Activated CD8-positive, alpha-beta T cell treated with anti-CD3 and anti-CD28 coated beads, Interleukin-2, amount 10 ng/mL, durations not matched to agents 7 days and 5 days (primary cell): Measurements from ENCODE around the gene SCO2. TPM values are rescaled to one million over a fixed set of nuclear protein-coding genes. Genes with fewer than 3 reads are reported as not detected.

Source experiments
- ATAC-seq: fragments of 150-1000 bp; cut with Tn5 transposase; one replicate; pipeline ENCODE4 v1.10.0; 2021; ENCODE audit warnings: moderate library complexity
- CTCF ChIA-PET: fragments of 350-600 bp; sonication (Branson Sonifier 250); formaldehyde crosslinking; loops from one replicate; lab custom pipeline; 2021; ENCODE audit warnings: antibody characterized with exemption; lab: Charles Lee
- POLR2A ChIA-PET: fragments of 350-600 bp; sonication (Branson Sonifier 250); formaldehyde crosslinking; loops from one replicate; lab custom pipeline; 2021; ENCODE audit warnings: antibody characterized with exemption; lab: Charles Lee
- DNase-seq: peaks from one replicate; pipeline ENCODE4 v3.0.0-alpha.2; 2020
- H3K27ac Mint-ChIP-seq: one replicate; pipeline ENCODE4 v1.8.0; 2021; ENCODE audit warnings: mild to moderate bottlenecking, mixed read lengths
- H3K27me3 Mint-ChIP-seq: one replicate; pipeline ENCODE4 v1.8.0; 2021; ENCODE audit warnings: low read depth, mixed read lengths
- H3K36me3 Mint-ChIP-seq: one replicate; pipeline ENCODE4 v1.8.0; 2021; ENCODE audit warnings: low read depth, mixed read lengths
- H3K4me1 Mint-ChIP-seq: one replicate; pipeline ENCODE4 v1.8.0; 2021; ENCODE audit warnings: low read depth, mixed read lengths
- H3K4me3 Mint-ChIP-seq: one replicate; pipeline ENCODE4 v1.8.0; 2021; ENCODE audit warnings: mild to moderate bottlenecking, mixed read lengths
- H3K9me3 Mint-ChIP-seq: one replicate; pipeline ENCODE4 v1.8.0; 2022; ENCODE audit warnings: mixed read lengths; ENCODE audit not compliant: insufficient read depth
- total RNA-seq, 2 experiments: library from RNA; stranded (reverse); gene quantifications; one replicate each; pipeline ENCODE4 v1.2.3, GENCODE V29; 2021

The SCO2 gene
- total RNA-seq, 2 experiments from 2014 or later = 11.7 to 13.9 TPM

DNA sequence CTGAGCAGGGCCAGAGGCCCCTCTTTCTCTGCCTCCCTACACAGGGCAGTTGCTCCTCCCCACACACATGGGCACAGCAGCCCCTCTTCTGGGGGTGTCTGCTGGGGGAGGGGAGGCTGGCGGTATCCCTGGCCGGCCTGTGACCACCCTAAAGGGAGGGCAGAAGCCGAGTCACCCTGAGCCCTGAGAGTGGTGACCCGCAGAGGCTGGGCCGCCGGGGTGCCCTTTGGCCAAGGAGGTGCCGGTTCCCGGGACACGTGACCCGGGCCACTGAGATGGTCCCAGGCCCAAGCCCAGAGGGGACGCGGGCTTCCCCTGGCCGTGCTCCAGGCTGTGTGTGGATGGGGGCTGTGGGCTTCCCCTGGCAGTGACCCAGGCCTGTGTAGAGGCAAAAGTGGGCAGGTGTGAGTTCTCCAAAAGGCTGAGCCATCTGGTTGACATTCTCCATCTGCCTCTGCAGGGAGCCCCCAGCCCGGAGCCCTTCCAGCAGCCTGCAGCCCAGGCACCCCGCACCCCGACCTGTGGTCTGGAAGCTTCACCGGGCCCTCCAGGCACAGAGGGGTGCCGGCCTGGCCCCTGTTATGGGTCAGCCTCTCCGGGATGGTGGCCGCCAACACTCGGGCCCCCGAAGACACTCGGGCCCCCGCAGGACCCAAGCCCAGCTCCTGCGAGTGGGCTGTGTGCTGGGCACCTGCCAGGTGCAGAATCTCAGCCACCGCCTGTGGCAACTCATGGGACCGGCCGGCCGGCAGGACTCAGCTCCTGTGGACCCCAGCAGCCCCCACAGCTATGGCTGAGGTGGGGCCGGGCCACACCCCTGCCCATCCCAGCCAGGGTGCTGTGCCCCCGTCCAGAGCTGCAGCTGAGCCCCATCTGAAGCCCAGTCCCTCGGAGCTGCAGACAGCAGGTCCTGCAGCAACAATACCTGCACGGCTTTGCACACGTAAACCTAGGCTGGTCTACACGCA is 43.0 kb downstream of the SCO2 start:
- H3K27ac Mint-ChIP-seq = peak overlapping the region; percentile 63

DNA sequence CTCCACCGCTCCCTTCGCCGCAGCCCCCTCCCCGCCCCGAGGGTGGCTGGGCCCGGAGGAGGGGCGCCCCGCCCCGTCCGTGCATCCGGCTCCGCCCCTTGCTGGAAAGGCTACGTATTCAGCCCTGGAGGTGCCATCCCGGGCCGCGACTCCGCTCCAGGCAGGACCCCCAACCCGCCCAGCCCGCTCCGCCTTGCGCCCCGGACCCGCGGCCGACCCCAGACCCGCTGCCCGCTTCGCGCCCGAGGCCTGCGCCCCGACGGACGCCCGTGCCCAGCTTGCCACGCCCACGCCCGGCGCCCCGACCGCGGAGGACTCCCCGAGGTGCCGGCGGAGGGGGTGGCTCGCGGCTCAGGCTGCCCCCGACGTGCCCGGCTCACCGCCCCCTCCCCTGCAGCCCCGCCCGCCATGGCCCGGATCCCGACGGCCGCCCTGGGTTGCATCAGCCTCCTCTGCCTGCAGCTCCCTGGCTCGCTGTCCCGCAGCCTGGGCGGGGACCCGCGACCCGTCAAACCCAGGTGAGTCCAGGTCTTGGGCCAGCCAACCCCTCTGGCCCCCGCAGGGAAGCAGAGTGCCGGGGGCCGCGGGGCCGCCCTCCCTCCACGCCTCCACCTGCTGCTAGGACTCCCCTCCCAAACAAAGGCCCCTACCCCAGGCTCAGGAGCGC is 43.8 kb downstream of the SCO2 start, which contains the start of gene ADM2:
Gene ADM2 (plus strand): TSS at position 104 of the 667 bp plus-strand sequence. CDS start 305 bp downstream, at position 409.
- no peaks in the 10 kb centered on the region for H3K36me3 Mint-ChIP-seq
- no peaks in the 10 kb centered on the region for H3K9me3 Mint-ChIP-seq
- ATAC-seq (peak; percentile 83), DNase-seq (peak; percentile 71)
- peaks cover 21% of the 10 kb centered on the region for H3K27me3 Mint-ChIP-seq
- POLR2A ChIA-PET = no interaction called here
- CTCF ChIA-PET = interaction anchor here (2.2 to 2.5 kb wide), 2 partner anchors 8 to 16 kb away, joined by 9 to 16 read pairs; no protein-coding TSS in a partner anchor
- peak within 1 kb of the TSS; percentile 73 for H3K4me3 Mint-ChIP-seq
- peak within 1 kb of the TSS; percentile 63 for H3K27ac Mint-ChIP-seq
- peaks cover 12% of the 10 kb centered on the region for H3K4me1 Mint-ChIP-seq

More for the DNA sequence above, 43.0 kb downstream of the SCO2 start:
- ATAC-seq (no peak), DNase-seq (no peak)
- Mint-ChIP-seq H3K36me3 (no peaks in the 10 kb centered on the region), H3K4me1 (peaks cover 5% of the 10 kb centered on the region), H3K4me3 (peak overlapping the region; percentile 73), H3K9me3 (no peaks in the 10 kb centered on the region), H3K27me3 (peaks cover 21% of the 10 kb centered on the region)
- ChIA-PET CTCF (interaction anchor here (2.2 kb wide), 1 partner anchor 9 kb away, joined by 9 read pairs; no protein-coding TSS in a partner anchor), POLR2A (interaction anchor here (1.3 kb wide), 1 partner anchor 12 kb away, joined by 4 read pairs; no protein-coding TSS in a partner anchor)

DNA sequence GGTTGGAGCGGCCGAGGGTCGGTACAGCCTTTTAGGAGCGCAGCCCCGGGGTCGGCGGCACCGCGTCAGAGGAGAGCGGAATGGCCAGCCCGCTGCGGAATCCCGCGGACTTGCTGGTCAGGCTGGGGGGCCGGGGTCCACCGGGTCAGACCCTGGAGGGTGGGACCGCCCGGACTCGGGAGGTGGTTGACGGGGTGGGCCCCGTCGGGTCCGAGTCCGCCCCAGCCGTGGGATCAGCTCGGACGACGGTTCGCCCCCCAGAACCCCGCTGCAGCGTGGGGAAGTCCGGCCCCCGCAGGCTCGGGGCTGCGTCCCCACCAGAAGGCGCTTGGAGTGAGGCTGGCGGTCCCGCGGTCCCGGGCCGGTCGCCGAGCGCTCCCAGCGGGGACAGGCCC is 44.4 kb downstream of the SCO2 start:
- no peaks in the 10 kb centered on the region for H3K36me3 Mint-ChIP-seq
- POLR2A ChIA-PET = no interaction called here
- no peak for DNase-seq
- peak overlapping the region; percentile 53 for H3K4me3 Mint-ChIP-seq
- H3K27ac Mint-ChIP-seq = no peak overlapping the region
- no peak for ATAC-seq
- peaks cover 21% of the 10 kb centered on the region for H3K27me3 Mint-ChIP-seq
- CTCF ChIA-PET = interaction anchor here (2.2 to 2.5 kb wide), 2 partner anchors 7 to 16 kb away, joined by 9 to 16 read pairs; no protein-coding TSS in a partner anchor
- no peaks in the 10 kb centered on the region for H3K9me3 Mint-ChIP-seq
- H3K4me1 Mint-ChIP-seq = peaks cover 12% of the 10 kb centered on the region

DNA sequence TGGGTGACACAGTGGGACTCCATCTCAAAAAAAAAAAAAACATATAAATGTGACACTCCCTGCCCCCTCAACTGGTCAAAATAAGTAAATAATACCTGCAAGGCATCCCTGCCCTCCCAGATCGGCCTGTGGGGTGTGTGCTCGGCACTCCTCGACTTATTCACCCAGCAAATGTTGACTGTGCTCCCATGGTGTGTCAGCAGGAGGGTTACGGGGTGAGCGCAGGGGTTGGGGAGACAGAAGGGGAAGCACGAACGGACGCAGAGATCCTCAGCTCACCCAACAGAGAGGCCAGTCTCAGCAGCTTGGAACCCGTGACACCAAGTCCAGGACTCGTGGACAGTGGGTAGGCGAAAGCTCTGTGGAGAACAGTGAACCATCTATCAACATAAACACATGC is 45.7 kb downstream of the SCO2 start:
- Mint-ChIP-seq H3K36me3 (no peaks in the 10 kb centered on the region), H3K4me1 (peaks cover 21% of the 10 kb centered on the region), H3K27ac (no peak overlapping the region), H3K9me3 (no peaks in the 10 kb centered on the region), H3K27me3 (peaks cover 21% of the 10 kb centered on the region), H3K4me3 (peak overlapping the region; percentile 62)
- CTCF ChIA-PET = interaction anchor here (2.5 kb wide), 1 partner anchor 17 kb away, joined by 16 read pairs; no protein-coding TSS in a partner anchor
- ATAC-seq (no peak), DNase-seq (no peak)
- POLR2A ChIA-PET = interaction anchor here (1.0 to 1.2 kb wide), 3 partner anchors 10 to 50 kb away, joined by 3 to 4 read pairs (median 4); partner anchors contain the start of genes SCO2 and TYMP

DNA sequence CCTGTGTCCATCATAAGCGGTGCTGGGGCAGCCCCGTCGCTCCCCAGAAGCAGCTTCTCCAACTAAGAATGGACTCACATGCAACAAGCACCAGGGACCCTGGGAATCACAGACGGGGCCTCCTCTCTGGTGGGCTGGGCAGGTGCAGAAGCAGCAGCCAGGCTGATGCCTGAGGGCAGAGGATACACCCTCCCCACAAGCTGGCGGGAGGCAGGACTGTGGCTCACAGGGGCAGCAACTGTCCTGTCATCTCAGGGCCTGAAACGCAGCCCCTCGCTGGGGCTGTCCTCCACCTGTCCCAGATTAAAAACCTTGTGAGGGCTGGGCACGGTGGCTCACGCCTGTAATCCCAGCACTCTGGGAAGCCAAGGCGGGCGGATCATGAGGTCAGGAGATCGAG is 47.5 kb downstream of the SCO2 start:
- ChIA-PET POLR2A (no interaction called here), CTCF (no interaction called here)
- H3K36me3 Mint-ChIP-seq = peaks cover 10% of the 10 kb centered on the region
- H3K27me3 Mint-ChIP-seq = peaks cover 21% of the 10 kb centered on the region
- no peak overlapping the region for H3K27ac Mint-ChIP-seq
- H3K4me3 Mint-ChIP-seq = no peak overlapping the region
- peaks cover 32% of the 10 kb centered on the region for H3K4me1 Mint-ChIP-seq
- no peak for ATAC-seq
- DNase-seq = no peak
- H3K9me3 Mint-ChIP-seq = no peaks in the 10 kb centered on the region

DNA sequence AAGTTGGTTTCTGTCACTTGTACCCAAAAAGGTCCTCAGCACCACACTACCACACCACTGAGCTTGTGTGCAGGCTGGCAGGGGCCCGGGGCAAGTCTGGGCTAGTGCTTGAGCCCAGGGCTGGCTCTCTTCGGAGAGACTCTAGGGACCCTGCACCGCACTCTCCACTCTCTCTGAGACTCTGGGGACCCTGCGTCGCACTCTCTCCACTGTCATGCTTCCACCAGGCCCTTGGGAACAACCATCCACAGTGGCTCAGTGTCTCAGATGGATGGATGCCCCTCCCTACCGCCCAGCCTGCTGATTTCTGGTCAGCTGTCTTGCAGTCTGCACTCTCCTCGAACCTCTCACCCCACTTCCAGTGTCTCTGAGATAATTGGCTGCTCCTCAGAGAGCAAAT is 48.5 kb downstream of the SCO2 start:
- Mint-ChIP-seq H3K4me1 (peaks cover 43% of the 10 kb centered on the region), H3K9me3 (no peaks in the 10 kb centered on the region), H3K27me3 (peaks cover 21% of the 10 kb centered on the region), H3K27ac (no peak overlapping the region), H3K36me3 (peaks cover 18% of the 10 kb centered on the region), H3K4me3 (no peak overlapping the region)
- CTCF ChIA-PET = interaction anchor here (1.2 to 5.6 kb wide), 2 partner anchors 21 to 49 kb away, joined by 4 to 23 read pairs; partner anchors contain the start of gene SCO2
- POLR2A ChIA-PET = interaction anchor here (0.6 kb wide), 1 partner anchor 162 kb away, joined by 3 read pairs; no protein-coding TSS in a partner anchor
- ATAC-seq (no peak), DNase-seq (no peak)

DNA sequence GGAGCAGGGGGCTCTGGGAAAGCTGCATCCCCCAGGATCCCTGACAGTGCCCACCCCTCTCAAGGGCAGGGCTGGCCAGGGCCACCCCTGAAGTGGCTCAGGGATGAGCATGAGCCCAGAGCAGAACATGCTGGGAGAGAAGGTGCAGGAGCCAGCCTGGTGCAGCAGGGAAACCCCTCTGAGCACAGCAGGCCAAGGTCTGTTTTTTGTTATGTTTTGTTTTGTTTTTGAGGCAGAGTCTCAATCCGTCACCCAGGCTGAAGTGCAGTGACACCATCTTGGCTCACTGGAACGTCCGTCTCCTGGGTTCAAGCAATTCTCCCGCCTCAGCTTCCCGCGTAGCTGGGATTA is 49.8 kb downstream of the SCO2 start:
- H3K27me3 Mint-ChIP-seq = peaks cover 19% of the 10 kb centered on the region
- H3K4me1 Mint-ChIP-seq = peaks cover 53% of the 10 kb centered on the region
- DNase-seq (no peak), ATAC-seq (no peak)
- peak overlapping the region; percentile 60 for H3K4me3 Mint-ChIP-seq
- no peaks in the 10 kb centered on the region for H3K9me3 Mint-ChIP-seq
- peaks cover 25% of the 10 kb centered on the region for H3K36me3 Mint-ChIP-seq
- CTCF ChIA-PET = interaction anchor here (1.0 to 5.6 kb wide), 2 partner anchors 50 to 224 kb away, joined by 3 to 23 read pairs; partner anchors contain the start of genes HDAC10 and SCO2
- H3K27ac Mint-ChIP-seq = peak overlapping the region; percentile 67
- POLR2A ChIA-PET = interaction anchor here (0.9 to 1.0 kb wide), 2 partner anchors 34 to 50 kb away, joined by 4 read pairs; partner anchors contain the start of gene SCO2

DNA sequence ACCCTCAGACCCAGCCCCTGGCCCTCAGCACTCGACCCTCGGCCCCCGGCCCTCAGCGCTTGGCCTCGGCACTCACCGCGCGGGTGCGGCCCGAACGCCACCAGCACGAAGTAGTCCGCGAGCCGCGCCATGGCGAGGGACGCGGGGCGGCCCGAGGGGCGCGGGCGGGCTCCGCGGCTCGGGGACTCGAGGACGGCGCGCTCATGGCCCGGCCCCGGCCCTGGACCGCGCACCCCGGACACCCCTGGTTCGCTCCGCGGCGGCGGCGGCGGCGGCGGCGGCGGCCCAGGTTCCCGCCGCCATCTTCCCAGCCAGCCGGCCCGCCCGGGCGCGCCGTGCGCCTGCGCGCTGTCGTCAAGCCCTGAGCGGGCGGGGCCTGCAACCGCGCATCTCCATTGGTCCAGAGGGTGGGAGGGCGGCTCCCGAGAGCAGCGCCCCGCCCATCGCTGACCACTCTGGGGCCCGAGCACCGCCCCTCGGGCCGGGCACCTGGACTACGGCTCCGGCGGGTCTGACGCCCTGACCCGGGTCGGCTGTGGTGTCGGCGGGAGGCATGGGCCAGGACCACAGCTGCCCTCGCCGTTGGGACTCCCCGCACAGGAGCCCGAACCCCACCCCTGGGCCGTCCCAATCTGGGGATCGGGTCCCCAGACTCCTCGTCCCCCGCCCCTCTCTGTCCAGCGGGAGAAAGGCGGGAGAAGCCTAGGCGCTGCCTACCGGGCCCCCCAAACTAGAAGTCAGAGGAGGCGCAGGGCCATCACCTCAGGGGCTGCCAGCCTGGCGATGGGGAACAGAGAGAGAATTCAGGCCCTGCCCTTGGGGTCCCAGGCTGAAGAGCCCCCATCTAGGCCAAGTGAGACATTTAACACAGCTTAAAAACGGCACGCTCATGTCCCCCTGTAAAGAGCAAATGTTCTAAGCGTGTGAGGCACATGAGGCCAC is 50.4 kb downstream of the SCO2 start, which contains the start of gene SBF1:
Gene SBF1 (minus strand): TSS at position 326 of the 942 bp plus-strand sequence. CDS start 195 bp downstream, at position 131.
- Mint-ChIP-seq H3K27ac (peak within 1 kb of the TSS; percentile 84), H3K36me3 (peaks cover 25% of the 10 kb centered on the region), H3K9me3 (no peaks in the 10 kb centered on the region), H3K4me3 (peak within 1 kb of the TSS; percentile 93), H3K4me1 (peaks cover 56% of the 10 kb centered on the region), H3K27me3 (peaks cover 14% of the 10 kb centered on the region)
- DNase-seq (peak; percentile 91), ATAC-seq (peak; percentile 76)
- CTCF ChIA-PET = interaction anchor here (1.0 to 5.6 kb wide), 5 partner anchors 7 to 224 kb away, joined by 3 to 23 read pairs (median 5); partner anchors contain the start of genes ADM2, HDAC10 and SCO2
- POLR2A ChIA-PET = interaction anchor here (0.9 to 1.0 kb wide), 2 partner anchors 33 to 51 kb away, joined by 4 read pairs; partner anchors contain the start of gene SCO2

DNA sequence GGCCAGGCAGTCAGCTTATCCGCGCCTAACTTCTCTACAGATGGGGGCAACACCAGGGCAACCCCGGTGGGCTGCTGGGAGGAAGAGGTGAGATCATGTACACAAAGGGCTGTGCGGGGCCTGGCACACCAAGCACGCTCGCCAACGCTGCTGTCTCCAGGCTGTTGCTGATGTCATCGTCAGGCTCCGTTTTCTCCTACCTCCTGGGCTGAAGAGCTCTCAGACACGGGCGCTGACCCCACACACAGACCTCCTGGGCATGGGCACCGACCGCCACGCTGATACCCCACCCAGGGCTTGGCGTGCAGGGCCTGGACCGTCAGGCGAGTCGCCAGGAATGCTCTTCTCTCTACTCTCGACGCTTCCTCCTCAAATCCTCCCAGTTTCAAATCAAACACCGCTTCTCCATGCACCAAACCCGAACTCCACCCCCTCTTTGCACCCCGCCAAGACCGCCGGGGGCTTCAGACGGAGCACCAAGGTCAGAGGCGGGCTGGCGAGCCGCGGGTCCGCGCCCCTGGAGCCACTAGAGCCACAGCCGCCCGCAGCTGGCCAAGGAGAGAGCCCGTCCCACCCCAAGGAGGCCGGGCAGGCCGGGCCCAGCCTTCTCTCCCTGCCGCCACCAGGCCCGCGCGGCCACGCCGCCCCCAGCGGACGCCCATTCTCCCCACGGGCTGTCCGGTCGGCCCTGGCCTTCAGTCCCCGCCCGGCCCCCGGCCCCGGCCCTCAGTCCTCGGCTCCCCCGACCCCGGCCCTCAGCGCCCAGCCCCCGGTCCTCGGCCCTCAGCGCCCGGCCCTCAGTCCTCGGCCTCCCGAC is 51.3 kb downstream of the SCO2 start:
- Mint-ChIP-seq H3K36me3 (peaks cover 25% of the 10 kb centered on the region), H3K27ac (peak overlapping the region; percentile 84), H3K4me3 (peak overlapping the region; percentile 93), H3K27me3 (peaks cover 7% of the 10 kb centered on the region), H3K9me3 (no peaks in the 10 kb centered on the region), H3K4me1 (peaks cover 63% of the 10 kb centered on the region)
- POLR2A ChIA-PET = interaction anchor here (0.6 to 2.2 kb wide), 7 partner anchors 24 to 146 kb away, joined by 3 to 11 read pairs (median 3); partner anchors contain the start of gene SCO2
- CTCF ChIA-PET = interaction anchor here (0.8 to 5.6 kb wide), 18 partner anchors 8 to 147 kb away, joined by 3 to 23 read pairs (median 4); partner anchors contain the start of genes ADM2, LMF2, NCAPH2 and SCO2
- DNase-seq (peak; percentile 65), ATAC-seq (no peak)
